ENCODE results near the gene QSOX1.

- TF ChIP-seq CTCF (IDR thresholded peaks at IDR 0.05) (no peak), POLR2A (IDR thresholded peaks at IDR 0.05) (no peak)
Observed at GRCh38 chr1:180241716-180242544, 87.3 kb downstream of the QSOX1 start.

Data from Peyer's patch (tissue), 4 donors.